K562 (cell line): ENCODE data around the gene MAGI1.

ENCODE experiments used
- GTF3C2 ChIP-seq: IDR thresholded peaks from 3 replicates; pipeline ENCODE4 v1.6.1; 2011; ENCODE audit warnings: borderline replicate concordance, mild to moderate bottlenecking, moderate library complexity; ENCODE audit not compliant: insufficient read length; ENCODE audit errors: extremely low read depth
- HMG20B ChIP-seq: fragments of 250-450 bp; sonication (Bioruptor Pico); IDR thresholded peaks from 2 replicates; pipeline ENCODE4 v1.5.0; 2021; ENCODE audit warnings: mild to moderate bottlenecking
- ZNF232 ChIP-seq: sonication (generic); formaldehyde crosslinking; IDR thresholded peaks from 2 replicates; pipeline ENCODE4 v1.8.0; 2022; ENCODE audit warnings: mild to moderate bottlenecking, missing genetic modification reagents

GRCh38 chr3:65628978-65629377, 409.7 kb downstream of the MAGI1 start:
- TF ChIP-seq HMG20B (CRISPR knock-in tag) (no peak), GTF3C2 (no peak), ZNF232 (CRISPR knock-in tag) (no peak)
